ENCODE results near the gene MGAT5.

MGAT5 gene

GRCh38 chr2:134231965-134232340 is 21.9 kb upstream of the MGAT5 start:
- DNase-seq: peak; percentile 29

- DNase-seq: peak; percentile 35
Observed at GRCh38 chr2:134232461-134232860, 21.4 kb upstream of the MGAT5 start.

GRCh38 chr2:134232868-134233727 is 20.8 kb upstream of the MGAT5 start:
- DNase-seq: peak; percentile 73

- DNase-seq: no peak
Observed at GRCh38 chr2:134233728-134234136, 20.1 kb upstream of the MGAT5 start.

- DNase-seq: no peak
Observed at GRCh38 chr2:134234535-134234934, 19.3 kb upstream of the MGAT5 start.

- no peak for DNase-seq
Observed at GRCh38 chr2:134235510-134236144, 18.2 kb upstream of the MGAT5 start.

GRCh38 chr2:134238371-134238770 is 15.5 kb upstream of the MGAT5 start:
- DNase-seq: no peak

GRCh38 chr2:134240061-134240460 is 13.8 kb upstream of the MGAT5 start:
- DNase-seq: no peak

GRCh38 chr2:134241911-134242310 is 12.0 kb upstream of the MGAT5 start:
- DNase-seq: no peak

GRCh38 chr2:134243244-134243643 is 10.6 kb upstream of the MGAT5 start:
- DNase-seq: no peak

GRCh38 chr2:134244086-134244485 is 9.8 kb upstream of the MGAT5 start:
- DNase-seq: no peak

GRCh38 chr2:134244587-134244986 is 9.3 kb upstream of the MGAT5 start:
- no peak for DNase-seq

GRCh38 chr2:134245340-134245984 is 8.4 kb upstream of the MGAT5 start:
- peak; percentile 78 for DNase-seq

GRCh38 chr2:134246154-134246874 is 7.6 kb upstream of the MGAT5 start:
- DNase-seq: no peak

- DNase-seq: no peak
Observed at GRCh38 chr2:134247679-134248078, 6.2 kb upstream of the MGAT5 start.

- DNase-seq: no peak
Observed at GRCh38 chr2:134248913-134249312, 5.0 kb upstream of the MGAT5 start.

- DNase-seq: peak; percentile 58
Observed at GRCh38 chr2:134249755-134250154, 4.1 kb upstream of the MGAT5 start.

GRCh38 chr2:134250840-134251461 is 2.9 kb upstream of the MGAT5 start:
- peak; percentile 64 for DNase-seq

- DNase-seq: peak; percentile 67
Observed at GRCh38 chr2:134252092-134252750, 1.7 kb upstream of the MGAT5 start.

GRCh38 chr2:134253117-134253704 is 661 bp upstream of the MGAT5 start:
- DNase-seq: peak; percentile 85

GRCh38 chr2:134254824-134255223 is 952 bp downstream of the MGAT5 start:
- DNase-seq: no peak

- no peak for DNase-seq
Observed at GRCh38 chr2:134256956-134257355, 3.1 kb downstream of the MGAT5 start.
